Upper lobe of right lung (tissue), 1 donor: ENCODE results near the gene CPZ. TPM values are rescaled to one million over a fixed set of nuclear protein-coding genes. Genes with fewer than 3 reads are reported as not detected.
A peak's percentile ranks its signal among the peaks of the same experiment; 100 is the strongest.

Experiments
- ATAC-seq: fragments of 200-7000 bp; cut with Tn5 transposase; one replicate; pipeline ENCODE4 v1.9.1; 2020; ENCODE audit warnings: mild to moderate bottlenecking, moderate library complexity
- DNase-seq: peaks from one replicate; pipeline ENCODE4 v3.0.0-alpha.2; 2020
- H3K27ac ChIP-seq: fragments of 200-600 bp; one replicate; pipeline ENCODE4 v1.8.0; 2022
- H3K27me3 ChIP-seq: fragments of 200-600 bp; one replicate; pipeline ENCODE4 v1.8.0; 2022; ENCODE audit warnings: mild to moderate bottlenecking
- H3K36me3 ChIP-seq: fragments of 200-600 bp; one replicate; pipeline ENCODE4 v1.8.0; 2022
- H3K4me1 ChIP-seq: fragments of 200-600 bp; one replicate; pipeline ENCODE4 v1.8.0; 2022
- H3K4me3 ChIP-seq: fragments of 200-600 bp; one replicate; pipeline ENCODE4 v1.8.0; 2022; ENCODE audit warnings: mild to moderate bottlenecking
- H3K9me3 ChIP-seq: fragments of 200-600 bp; one replicate; pipeline ENCODE4 v1.8.0; 2022
- intact Hi-C: fragments of 100-400 bp; cut with DNase I; formaldehyde crosslinking; loops from one replicate; pipeline ENCODE4 v1.11.0; 2022
- total RNA-seq: library from RNA; stranded (reverse); fragmentation: NEBNext Ultra II Directional; extraction: Animal tissue kit (Norgen Biotek cat#: 25700); gene quantifications from one replicate; pipeline ENCODE4 v1.2.1, GENCODE V29; 2021
- TF ChIP-seq, protein P1 (sequence below): fragments of 200-600 bp; IDR thresholded peaks from one replicate; pipeline ENCODE4 v1.8.0; 2022; ENCODE audit warnings: antibody characterized with exemption
- donor health status: DM: no; HTN: yes; CAD: no; lungs with severe emphysema.

CPZ gene
- total RNA-seq, 1 donor from 2014 or later = 6.7 TPM

DNA sequence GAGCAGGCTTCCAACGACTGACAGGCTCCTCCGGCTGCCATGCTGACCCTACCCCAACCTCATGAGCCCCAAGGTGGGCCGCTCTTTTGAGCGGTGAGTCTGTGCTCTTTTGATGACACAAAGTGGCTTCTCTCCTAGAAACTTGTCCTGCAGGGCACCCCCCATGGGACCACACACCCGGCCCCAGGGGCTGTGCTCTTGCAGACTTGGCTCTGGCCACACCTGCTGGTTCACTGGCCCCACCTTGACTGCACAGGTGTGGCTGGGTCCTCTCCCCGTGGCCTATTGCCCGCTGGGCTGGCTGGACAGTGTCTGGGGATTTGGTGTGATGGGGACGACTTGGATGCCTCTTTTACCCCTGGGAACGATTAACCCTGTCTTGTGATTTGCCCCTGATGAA lies 1.5 kb upstream of the CPZ start:
- Histone ChIP-seq H3K27ac (no peak overlapping the region), H3K36me3 (no peaks in the 10 kb centered on the region), H3K27me3 (peaks cover 41% of the 10 kb centered on the region), H3K4me3 (no peak overlapping the region), H3K4me1 (no peaks in the 10 kb centered on the region), H3K9me3 (no peaks in the 10 kb centered on the region)
- intact Hi-C loops = loop anchor here (5.0 kb wide), 1 partner anchor 124 kb away; no protein-coding TSS in a partner anchor
- DNase-seq = no peak
- TF ChIP-seq, protein P1, sequence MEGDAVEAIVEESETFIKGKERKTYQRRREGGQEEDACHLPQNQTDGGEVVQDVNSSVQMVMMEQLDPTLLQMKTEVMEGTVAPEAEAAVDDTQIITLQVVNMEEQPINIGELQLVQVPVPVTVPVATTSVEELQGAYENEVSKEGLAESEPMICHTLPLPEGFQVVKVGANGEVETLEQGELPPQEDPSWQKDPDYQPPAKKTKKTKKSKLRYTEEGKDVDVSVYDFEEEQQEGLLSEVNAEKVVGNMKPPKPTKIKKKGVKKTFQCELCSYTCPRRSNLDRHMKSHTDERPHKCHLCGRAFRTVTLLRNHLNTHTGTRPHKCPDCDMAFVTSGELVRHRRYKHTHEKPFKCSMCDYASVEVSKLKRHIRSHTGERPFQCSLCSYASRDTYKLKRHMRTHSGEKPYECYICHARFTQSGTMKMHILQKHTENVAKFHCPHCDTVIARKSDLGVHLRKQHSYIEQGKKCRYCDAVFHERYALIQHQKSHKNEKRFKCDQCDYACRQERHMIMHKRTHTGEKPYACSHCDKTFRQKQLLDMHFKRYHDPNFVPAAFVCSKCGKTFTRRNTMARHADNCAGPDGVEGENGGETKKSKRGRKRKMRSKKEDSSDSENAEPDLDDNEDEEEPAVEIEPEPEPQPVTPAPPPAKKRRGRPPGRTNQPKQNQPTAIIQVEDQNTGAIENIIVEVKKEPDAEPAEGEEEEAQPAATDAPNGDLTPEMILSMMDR = no peak
- ATAC-seq = no peak

DNA sequence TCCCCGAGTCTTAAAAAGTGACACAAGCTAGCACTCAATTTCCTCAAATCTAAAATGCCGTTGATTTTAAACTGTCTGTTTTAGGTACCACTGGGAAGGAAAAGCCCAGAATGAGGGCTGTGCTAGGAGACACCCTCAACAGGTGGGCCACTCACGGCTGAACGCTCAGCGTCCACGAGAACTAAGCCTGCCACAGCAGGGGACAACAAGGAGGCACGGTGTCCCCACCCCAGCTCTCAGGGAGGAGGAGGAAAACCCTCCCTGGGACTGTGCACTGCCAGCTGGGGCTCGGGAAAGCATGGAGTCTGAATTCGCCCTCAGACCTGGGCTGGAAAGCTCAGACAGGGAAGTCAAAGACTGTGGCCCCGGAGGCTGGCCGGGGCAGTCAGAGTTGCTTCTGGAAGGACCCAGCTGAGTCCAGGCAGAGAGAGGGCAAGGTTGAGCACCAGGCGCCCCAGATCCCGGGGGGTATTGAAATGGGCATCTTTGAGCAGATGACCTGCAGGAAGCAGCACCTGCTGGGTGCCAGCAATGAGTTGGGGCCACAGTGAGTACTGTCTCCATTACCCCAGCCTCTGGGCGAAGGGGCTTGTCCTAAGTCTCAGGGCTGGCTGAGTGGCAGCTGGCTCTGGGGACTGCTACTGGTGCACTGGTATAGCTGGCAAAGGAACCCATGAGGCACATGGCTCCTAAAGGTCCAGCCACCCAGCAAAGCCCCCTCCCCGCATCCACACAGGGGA lies 769 bp upstream of the CPZ start:
- Histone ChIP-seq H3K36me3 (no peaks in the 10 kb centered on the region), H3K4me1 (no peaks in the 10 kb centered on the region), H3K4me3 (no peak overlapping the region), H3K9me3 (no peaks in the 10 kb centered on the region), H3K27me3 (peaks cover 41% of the 10 kb centered on the region), H3K27ac (no peak overlapping the region)
- DNase-seq (no peak), ATAC-seq (no peak)
- TF ChIP-seq, protein P1 = no peak
- intact Hi-C loops = loop anchor here (5.0 kb wide), 1 partner anchor 124 kb away; no protein-coding TSS in a partner anchor

DNA sequence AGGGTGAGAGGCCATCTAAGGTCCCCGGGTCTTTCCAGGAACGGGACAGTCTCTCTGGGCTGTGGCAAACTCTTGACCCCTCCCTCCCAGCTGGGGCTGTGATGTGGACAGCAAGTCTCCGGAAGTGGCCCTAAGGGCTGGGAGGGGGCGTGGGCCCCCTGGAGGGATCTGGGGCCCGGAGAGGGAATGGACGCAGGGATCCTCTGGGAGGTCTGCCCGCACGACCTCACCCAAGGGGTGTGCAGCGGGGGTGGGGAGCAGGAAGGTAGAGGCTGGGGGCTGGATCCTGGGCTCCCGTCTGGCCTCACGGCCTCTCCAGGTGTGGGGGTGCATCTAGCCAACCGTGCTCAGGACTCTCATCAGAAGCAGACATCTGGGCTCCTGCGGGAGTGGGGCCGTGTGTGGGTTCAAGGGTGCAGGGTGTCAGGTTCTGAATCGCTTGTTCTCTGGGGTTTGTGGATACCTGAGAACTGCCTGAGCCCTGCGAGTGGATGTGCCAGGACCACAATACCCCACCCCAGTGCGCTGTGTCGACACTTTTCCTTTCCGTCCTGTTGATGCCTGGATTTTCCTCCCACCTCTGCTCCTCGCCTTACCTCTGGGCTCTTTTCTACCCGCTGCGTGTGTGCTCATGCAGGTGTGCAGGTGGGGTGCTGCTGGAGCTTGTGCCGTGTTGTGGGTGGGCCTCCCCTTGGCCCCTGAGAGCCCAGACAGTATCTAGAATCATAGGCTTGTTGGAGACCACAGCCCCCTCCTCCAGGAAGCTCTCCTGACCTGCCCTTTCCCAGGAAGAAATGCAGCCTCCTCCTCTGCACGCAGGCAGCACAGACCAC lies 915 bp downstream of the CPZ start:
- Histone ChIP-seq H3K9me3 (no peaks in the 10 kb centered on the region), H3K4me1 (no peaks in the 10 kb centered on the region), H3K27ac (no peak overlapping the region), H3K4me3 (peak overlapping the region; percentile 39), H3K36me3 (no peaks in the 10 kb centered on the region), H3K27me3 (peaks cover 37% of the 10 kb centered on the region)
- TF ChIP-seq, protein P1 = no peak
- no peak for DNase-seq
- intact Hi-C loops = loop anchor here (5.0 kb wide), 1 partner anchor 126 kb away; no protein-coding TSS in a partner anchor
- no peak for ATAC-seq

DNA sequence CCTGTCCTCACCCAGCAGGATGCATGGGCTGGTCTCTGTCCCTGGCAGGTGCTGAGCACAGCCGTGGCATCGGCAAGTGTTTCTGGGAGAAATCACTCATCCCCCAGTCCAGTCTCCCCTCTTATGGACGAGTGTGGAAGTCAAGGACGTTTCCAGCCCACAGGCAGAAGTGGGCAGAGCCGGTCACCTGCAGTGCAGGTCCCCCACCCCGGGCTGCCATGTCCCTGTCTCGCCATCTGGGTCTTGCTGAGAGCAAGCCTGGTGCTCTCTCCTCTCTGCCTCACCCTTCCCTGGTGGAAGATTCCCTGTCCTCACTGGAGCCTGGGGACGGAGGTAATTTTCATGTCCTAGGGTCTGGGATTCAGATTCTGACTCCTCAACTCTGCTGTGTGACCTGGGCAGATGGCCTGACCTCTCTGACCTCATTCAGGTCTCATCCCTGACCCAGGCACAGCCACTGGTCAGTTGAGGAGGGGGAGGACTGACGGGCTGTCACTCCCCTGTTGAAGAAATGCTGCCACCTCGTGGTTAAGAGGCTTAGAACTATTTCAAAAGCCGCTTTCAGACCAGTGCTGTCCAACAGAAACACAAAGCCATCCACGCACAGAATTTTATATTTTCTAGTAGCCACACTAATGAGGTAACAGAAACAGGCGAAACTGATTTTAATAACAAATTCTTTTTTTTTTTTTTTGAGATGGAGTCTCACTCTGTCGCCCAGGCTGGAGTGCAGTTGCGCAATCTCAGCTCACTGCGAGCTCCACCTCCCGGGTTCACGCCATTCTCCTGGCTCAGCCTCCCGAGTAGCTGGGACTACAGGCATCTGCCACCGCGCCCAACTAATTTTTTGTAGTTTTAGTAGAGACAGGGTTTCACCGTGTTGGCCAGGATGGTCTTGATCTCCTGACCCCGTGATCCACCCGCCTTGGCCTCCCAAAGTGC lies 1.8 kb downstream of the CPZ start:
- Histone ChIP-seq H3K27ac (no peak overlapping the region), H3K4me3 (peak overlapping the region; percentile 39), H3K36me3 (no peaks in the 10 kb centered on the region), H3K9me3 (no peaks in the 10 kb centered on the region), H3K27me3 (peaks cover 37% of the 10 kb centered on the region), H3K4me1 (no peaks in the 10 kb centered on the region)
- DNase-seq (no peak), ATAC-seq (peak; percentile 63)
- intact Hi-C loops = loop anchor here (5.0 kb wide), 1 partner anchor 127 kb away; no protein-coding TSS in a partner anchor
- TF ChIP-seq, protein P1 = peak; percentile 62
